ENCODE results near the gene USP19.

USP19 gene

GRCh38 chr3:49120438-49121131 is at the start of gene USP19:
Gene USP19 (minus strand): TSS chr3:49120823. CDS start chr3:49119145, 1,678 bp downstream.
- no peak for TF ChIP-seq CTCF (IDR thresholded peaks at IDR 0.05)

- no peak for TF ChIP-seq CTCF (IDR thresholded peaks at IDR 0.05)
Measured at GRCh38 chr3:49166752-49167556, 46.3 kb upstream of the USP19 start.

- no peak for TF ChIP-seq CTCF (IDR thresholded peaks at IDR 0.05)
Measured at GRCh38 chr3:49165771-49166751, 45.4 kb upstream of the USP19 start, which contains the start of gene CCDC71. Gene CCDC71 (minus strand): TSS chr3:49166331. CDS start chr3:49164208, 2,123 bp downstream.

GRCh38 chr3:49164983-49165720 is 44.5 kb upstream of the USP19 start:
- no peak for TF ChIP-seq CTCF (IDR thresholded peaks at IDR 0.05)

GRCh38 chr3:49163609-49164008 is 43.0 kb upstream of the USP19 start:
- TF ChIP-seq CTCF (IDR thresholded peaks at IDR 0.05), result no peak

GRCh38 chr3:49162751-49163419 is 42.3 kb upstream of the USP19 start:
- TF ChIP-seq CTCF (IDR thresholded peaks at IDR 0.05), result no peak

All from LNCAP (cell line).